SKM-1 treated with dmso at 0.1 percent for 144 hours (cell line): ENCODE results near the gene GALNT17.

ENCODE experiments used
- DNase-seq: peaks from one replicate; lab custom pipeline; 2025; ENCODE audit not compliant: unreplicated experiment; lab: John Stamatoyannopoulos, UW

The GALNT17 gene

GRCh38 chr7:71491336-71491735 lies 359.4 kb downstream of the GALNT17 start:
- DNase-seq = no peak

GRCh38 chr7:71495828-71496227 lies 363.9 kb downstream of the GALNT17 start:
- no peak for DNase-seq

DNA sequence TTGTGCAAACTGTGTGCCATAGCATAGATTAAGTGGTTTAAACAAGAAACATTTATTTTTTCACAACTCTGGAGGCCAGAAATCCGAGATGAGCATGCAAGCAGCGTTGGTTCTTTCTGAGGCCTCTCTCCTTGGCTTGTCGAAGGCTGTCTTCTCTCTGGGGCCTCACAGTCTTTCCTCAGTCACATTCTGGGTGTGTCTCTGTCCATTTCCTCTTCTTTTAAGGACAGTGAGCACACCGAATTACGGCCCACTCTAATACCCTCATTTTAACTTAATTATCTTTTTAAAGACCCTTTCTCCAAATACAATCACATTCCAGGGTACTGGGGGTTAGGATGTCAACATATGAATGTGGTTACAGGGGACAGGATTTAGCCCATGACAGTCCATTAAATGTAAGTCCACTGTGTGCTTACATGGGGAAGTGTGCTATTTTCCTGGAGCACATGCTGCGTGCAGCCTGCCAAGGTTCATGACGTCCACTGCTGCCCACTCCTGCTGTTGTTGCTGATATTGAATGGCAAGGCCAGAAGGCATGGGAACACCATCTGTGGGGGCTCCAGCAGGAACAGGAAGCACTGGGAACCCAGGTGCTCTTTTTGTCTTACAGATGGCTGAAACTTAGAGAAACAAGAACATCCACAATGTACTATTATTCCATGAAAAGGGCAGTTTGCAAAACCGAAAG lies 365.5 kb downstream of the GALNT17 start:
- DNase-seq = no peak

GRCh38 chr7:71498381-71498780 lies 366.4 kb downstream of the GALNT17 start:
- DNase-seq = no peak

GRCh38 chr7:71504697-71505441 lies 372.9 kb downstream of the GALNT17 start:
- no peak for DNase-seq

GRCh38 chr7:71506822-71507221 lies 374.9 kb downstream of the GALNT17 start:
- DNase-seq = no peak

DNA sequence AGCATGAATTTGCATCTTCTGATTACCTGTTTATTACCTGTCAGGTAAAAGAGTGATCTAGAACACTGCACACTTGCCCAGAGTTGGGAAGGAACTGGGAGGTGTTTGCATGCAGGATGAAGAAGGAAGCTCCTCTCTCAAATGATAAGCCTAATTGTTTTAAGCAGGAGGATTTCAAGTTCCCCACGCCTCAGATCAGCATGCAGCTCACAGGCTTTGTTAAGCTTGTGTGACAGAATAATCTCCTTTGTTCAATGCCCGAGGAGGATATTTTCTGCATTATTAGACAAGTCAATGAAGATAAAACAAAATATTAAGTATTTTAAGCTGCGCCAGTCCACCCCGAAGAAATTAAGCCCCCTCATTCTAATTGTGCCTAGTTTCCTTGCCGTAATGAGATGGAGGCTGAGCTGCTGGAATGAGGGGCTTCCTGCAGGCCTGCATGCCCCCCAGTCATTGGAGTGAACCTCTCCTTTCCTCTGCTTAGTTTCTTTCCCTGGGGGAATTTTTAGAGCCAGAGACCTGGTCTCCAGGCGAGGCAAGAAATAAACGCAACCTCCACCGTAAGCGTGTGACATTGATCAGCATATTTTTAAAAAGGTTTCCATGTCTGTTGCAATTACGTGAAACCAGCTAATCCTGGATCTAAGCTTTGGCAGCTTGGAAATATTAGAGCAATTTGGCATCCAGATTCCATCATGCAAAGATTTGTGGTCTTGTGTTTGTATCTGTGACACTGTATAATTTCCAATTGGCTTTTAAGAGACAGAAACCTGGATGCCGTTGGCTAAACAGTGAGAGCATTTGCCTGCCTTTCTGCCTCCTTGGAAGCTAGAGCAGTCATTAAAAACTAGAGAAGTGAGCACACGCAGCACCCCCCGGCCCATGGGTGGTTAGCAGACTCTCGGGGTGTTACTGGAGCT lies 376.0 kb downstream of the GALNT17 start:
- no peak for DNase-seq

GRCh38 chr7:71509381-71509780 lies 377.4 kb downstream of the GALNT17 start:
- no peak for DNase-seq

GRCh38 chr7:71511361-71511807 lies 379.4 kb downstream of the GALNT17 start:
- no peak for DNase-seq

- DNase-seq = no peak
Observed at GRCh38 chr7:71517940-71518699, 386.2 kb downstream of the GALNT17 start.

GRCh38 chr7:71518880-71519279 lies 386.9 kb downstream of the GALNT17 start:
- DNase-seq = no peak

GRCh38 chr7:71521506-71521905 lies 389.6 kb downstream of the GALNT17 start:
- no peak for DNase-seq

DNA sequence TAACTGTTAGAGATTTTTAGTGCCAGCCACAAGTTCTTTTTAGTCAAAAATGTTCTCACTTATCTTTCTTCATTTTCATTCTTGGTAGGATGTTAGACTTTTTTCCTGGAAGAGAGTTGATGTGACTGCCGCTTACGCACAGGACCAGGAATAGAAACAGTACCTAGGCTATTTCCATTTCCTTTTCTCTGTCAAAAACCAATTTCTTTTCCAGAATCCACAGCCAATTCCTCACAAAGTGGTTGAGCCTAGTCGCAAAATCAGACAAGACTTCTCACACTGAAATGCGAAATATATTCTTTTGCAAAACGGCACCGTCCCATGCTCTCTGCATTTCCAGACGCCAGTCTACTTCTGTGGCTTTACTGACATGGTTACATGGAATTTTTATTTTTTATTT lies 394.2 kb downstream of the GALNT17 start:
- no peak for DNase-seq

GRCh38 chr7:71527213-71527612 lies 395.3 kb downstream of the GALNT17 start:
- DNase-seq = no peak

DNA sequence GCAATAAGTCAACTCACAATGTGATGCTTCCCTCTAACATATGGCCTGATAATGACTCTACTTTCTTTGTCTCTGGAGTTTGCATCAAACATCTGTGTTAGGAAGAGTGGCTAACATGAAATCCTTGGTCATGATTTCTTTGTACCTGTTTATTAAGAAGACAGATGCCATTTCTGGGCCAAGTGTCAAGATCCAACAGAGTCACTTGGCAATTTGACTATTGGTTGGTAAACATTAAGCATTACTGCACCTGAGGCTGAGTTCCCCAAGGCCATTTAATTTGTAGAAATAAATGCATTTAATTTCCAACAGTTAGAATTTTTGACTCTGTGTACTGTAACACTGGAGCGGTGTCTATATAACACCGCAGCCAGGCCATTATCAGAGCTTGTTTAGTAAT lies 403.7 kb downstream of the GALNT17 start:
- no peak for DNase-seq

DNA sequence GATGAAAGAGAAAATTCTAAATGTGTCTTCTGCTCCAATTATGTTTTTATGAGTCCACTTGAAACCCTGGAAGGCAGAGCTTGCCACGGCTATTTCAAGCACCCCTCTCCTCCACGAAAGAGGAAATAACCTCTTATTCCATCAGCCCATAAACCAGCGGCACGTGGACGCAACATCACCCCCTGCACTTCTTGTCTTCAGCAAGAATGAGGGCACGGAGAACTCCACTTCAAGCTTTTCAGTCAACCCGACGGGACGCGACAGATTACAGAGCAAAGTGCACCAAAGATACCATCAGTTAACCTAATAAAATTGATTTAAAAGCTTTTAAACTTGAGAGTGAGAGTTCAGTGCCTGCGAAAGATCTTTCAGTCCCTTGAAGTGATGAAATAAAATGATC lies 406.3 kb downstream of the GALNT17 start:
- no peak for DNase-seq

DNA sequence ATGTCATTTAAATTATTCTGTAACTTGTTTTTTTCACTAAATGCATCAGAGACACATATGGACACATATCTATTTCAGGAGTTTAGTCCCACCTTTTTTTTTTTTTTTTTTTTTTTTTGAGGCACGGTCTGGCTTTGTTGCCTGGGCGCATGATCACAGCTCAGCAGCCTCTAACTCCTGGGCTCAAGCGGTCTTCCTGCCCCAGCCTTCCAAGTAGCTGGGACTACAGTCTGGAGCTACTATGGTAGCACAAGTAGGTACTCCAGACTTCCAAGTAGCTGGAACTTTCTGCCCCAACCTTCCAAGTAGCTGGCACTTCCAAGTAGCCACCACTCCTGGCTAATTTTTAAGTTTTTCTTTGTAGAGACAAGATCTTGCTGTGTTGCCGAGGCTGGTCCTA lies 407.7 kb downstream of the GALNT17 start:
- no peak for DNase-seq

DNA sequence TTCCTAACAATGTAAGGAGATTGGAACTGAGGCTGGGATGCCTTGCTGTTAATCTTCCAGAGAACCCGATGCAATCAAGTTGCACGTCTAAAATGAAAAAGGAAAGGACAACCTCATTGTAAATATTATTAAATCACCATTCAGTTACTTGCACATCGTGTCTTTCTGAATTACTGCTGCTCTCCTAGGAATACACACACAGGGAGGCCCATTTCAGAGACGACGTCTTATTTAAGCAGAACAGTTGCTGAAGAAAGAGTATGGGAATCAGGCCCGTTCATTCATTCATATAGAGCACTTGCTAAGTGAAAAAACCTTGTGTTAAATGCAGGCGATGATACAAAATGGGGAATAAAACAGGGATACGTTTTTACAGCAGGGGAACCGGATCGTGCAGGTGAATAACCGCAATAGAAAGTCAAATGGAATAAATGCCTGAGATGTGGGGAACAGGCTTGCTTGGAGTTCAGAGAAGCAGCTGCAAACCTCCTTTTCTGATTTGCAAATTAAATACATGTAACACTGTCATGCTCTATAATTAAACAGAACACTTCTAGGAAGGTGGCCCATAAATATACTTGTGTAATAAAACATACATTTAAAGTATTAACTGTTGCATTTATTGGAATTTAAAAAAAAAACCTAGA lies 409.9 kb downstream of the GALNT17 start:
- DNase-seq = no peak

GRCh38 chr7:71543396-71543795 lies 411.5 kb downstream of the GALNT17 start:
- DNase-seq = no peak

- no peak for DNase-seq
Observed at GRCh38 chr7:71544816-71545215, 412.9 kb downstream of the GALNT17 start.
